ENCODE measurements around the gene FAM180B.

DNA sequence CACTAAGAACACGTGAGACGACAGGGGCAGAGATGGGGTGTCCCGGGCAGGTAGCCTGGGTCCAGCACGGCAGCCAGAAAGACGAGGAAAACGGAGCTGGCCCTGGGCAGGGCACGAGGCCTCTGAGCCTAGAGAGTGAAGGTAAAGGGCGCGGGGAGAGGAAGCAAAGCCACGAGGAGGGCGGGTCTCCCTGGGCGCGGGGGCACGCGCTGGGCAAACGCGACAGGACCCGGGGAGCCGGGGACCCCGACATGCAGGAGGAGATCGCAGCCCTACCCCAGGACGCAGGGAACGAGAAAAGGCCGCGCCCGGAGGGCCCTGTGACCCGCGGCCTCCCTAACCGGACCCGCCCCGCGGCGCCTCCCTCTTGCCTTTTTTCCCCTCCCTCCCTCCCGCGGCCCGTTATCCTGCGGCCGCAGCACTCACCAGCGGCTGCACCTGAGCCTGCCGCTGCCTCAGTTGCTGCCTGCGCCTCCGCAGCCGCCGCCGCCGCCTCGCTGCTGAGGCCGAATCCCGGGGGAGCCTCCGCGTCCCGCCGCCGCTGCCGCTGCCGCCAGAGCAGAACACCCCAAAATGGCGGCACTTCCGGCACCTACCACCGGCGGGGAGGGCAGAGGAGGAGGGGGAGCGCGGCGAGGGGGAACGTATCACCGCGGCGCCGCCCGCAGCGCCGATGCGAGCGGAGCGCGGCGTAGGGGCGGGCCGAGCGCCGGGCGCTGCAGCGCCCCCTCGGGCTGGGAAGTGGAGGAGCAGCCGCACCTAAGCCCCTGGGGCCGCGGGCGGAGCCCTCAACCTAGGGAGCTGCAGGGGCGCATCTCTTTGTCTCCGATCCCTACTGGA is 33.7 kb upstream of the FAM180B start, which contains the start of gene CELF1:
- TF ChIP-seq CTCF (IDR thresholded peaks at IDR 0.05 in 4 of 5, conservative IDR thresholded peaks at IDR 0.05 in 1 of 5) (peak; percentile 78 to 96 (median 94)), POLR2A (IDR thresholded peaks at IDR 0.05) (peak; percentile 88 to 92)
